MV-4-11 (cell line): ENCODE data around the gene VSIG10L.

ENCODE experiments used
- DNase-seq: peaks from one replicate; lab custom pipeline; 2025; lab: John Stamatoyannopoulos, UW

The VSIG10L gene

DNA sequence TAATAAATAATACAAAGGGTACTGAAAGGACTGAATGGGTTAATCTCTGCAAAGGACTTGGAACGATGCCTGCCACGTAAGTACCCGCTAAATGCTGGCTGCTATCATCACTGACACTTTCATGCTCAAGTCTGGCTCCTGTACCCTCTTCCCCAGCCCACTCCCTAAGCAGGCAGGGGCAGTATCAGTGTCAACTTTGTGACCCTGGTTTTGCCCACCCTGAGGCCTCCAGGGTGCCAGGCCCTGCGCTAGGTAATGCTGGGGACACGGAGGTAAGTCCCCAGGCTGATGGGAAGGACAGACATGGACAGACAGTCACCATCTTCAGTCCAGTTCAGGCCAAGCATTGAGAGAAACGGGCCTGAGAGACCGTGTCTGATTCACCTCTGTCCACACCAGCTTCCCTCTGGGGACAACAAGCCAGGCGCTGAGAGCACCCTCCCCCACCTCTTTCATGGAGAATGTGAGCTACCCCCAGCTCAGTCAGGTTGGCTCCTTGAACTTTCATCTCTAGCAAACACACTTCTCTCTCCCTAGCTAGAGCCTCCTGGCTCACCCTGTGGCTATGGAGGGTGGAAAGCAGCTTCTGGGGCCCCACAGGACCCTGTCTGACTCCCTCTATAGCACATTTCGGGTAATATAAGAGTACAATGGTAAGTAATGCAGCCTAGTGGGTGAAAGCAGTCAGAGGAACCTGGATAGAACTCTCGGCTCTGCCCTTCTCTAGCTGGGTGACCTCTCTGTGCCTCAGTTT lies 23.4 kb upstream of the VSIG10L start:
- peak; percentile 67 for DNase-seq

DNA sequence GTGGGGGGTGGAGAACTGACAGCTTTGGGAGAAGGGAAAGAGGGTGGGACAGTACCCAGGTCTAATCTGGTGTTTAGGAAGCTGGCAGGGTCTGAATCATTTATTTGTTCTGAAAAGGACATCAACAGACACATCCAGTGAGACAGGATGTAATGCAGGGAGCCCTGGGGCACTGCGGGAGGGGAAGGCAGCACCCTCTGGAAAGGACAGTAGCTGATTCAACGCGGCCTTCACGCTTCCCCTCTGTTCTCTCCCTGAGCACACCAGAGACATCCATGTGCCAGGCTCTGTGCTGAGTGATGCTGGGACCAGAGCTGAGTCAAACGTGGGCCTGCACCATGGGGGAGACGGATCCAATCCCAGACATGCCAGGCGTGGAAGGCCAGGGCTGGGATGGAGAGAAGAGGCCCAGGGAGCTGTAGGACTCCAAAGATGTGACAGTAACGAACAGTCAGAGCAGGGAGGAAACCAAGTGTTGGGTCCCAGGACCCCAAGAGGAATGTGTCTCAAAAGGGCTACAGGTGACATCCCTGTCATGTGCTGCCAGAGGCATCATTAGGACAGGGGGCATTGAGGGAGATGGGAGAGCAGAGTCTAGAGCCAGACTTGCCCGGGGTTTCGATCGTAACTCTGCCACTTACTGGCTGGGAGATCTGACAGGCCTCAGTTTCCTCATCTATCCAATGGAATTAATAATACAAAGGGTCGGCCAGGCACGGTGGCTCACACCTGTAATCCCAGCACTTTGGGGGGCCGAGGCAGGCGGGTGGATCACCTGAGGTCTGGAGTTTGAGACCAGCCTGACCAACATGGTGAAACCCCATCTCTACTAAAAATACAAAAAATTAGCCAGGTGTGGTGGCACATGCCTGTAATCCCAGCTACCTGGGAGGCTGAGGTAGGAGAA lies 22.5 kb upstream of the VSIG10L start:
- peak; percentile 30 for DNase-seq

- no peak for DNase-seq
Measured at GRCh38 chr19:51361239-51361638, 19.3 kb upstream of the VSIG10L start.

- no peak for DNase-seq
Measured at GRCh38 chr19:51359294-51359693, 17.4 kb upstream of the VSIG10L start.

- no peak for DNase-seq
Measured at GRCh38 chr19:51357952-51358351, 16.0 kb upstream of the VSIG10L start.

DNA sequence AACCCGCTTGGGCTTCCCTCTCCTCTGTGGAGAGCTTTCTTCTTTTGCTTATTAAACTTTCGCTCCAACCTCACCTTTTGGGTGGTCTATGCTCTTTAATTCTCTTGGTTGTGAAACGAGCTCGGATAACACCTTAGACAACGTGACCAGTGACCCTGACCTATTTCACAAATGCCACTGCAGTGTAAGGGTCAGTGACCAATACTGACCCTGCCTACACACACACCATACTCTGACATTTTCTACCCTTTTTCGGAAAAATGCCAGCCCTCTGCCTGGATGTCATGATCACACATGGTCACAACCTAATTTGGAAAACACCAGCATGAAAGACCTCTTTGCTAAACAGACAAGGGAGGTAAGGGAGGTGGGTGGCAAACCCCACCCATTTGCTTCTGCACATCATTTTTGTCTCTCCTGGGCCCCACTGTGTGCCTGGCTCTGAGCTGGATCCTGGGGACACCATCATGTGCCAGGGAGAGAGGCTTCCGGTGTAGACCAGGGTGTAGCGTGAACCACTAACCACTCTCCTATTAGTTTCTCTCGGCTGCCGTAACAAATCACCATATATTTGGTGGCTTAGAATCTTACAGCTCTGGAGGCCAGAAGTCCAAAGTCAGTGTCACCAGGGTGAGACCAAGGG lies 14.3 kb upstream of the VSIG10L start:
- DNase-seq = no peak

DNA sequence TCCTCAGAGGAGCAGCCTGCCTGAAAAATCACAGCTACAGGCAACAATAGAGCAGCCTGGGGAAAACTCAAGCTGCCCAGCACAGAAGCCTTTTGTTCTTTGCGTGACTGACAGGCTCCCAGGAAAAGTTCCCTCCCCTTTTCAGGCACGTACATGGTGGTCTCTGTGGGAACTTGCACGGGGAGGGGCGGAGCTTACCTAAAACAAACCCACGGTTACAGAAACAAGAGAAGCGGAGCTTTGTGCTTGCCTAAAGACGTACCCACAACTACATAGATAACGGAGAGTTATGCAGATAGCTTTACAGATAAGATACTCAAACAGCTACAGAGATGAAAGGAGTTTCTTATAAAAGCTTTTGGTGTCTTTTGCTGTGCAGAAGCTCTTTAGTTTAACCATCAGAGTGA lies 12.8 kb upstream of the VSIG10L start:
- no peak for DNase-seq

DNA sequence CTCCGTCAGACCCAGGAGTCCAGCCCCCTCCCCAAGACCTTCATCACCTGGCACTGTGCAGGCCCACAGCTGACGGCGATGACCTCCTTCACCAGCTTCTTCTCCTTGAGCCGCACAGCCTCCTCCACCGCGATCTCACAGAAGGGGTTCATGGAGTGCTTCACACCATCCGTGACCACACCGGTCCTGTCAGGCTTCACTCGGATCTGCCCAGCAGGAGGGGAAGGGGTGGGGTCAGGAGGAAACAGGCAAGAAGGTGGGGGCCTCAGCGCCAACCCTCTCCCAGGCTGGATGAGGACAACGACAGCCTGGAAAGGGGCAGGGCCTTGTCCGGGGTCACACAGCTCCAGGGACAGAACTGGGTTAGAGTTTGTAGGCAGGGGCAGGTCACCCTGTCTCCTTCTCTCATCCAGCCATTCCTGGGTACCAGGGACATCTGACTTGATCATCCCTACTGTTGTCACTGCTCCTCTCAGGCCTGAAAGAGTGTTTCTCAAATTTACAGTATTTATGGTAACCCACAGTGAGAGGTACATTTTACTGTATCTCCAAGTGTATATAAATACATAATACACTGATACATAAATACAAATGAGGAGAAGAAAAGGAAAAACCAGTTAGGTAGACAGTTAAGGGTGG lies 12.3 kb upstream of the VSIG10L start:
- no peak for DNase-seq

DNA sequence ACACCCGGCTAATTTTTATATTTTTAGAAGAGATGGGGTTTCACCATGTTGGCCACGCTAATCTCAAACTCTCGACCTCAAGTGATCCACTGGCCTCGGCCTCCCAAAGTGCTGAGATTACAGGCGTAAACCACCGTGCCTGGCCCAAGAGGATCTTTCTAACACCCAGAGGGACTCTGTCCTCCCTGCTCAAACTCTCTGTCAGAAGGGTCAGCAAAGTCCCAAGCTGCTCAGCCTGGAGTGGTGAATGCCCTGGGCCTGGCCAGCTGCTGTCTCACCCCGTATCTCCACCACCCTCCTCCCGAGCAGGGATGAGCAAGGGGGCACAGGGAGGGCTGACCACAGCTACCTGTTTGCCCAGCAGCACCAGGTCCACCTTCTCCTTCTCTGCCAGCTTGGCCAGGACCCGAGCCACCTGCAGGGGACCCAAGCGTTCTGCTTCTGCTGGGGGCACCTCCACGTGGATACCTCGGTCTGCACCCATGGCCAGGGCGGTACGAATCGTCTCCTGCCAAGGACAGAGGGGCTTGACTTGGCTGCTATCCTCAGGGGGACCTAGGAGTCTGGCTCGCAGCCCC lies 10.9 kb upstream of the VSIG10L start:
- DNase-seq = no peak

- no peak for DNase-seq
Measured at GRCh38 chr19:51351266-51351990, 9.5 kb upstream of the VSIG10L start.

- DNase-seq = no peak
Measured at GRCh38 chr19:51347209-51347928, 5.4 kb upstream of the VSIG10L start.

DNA sequence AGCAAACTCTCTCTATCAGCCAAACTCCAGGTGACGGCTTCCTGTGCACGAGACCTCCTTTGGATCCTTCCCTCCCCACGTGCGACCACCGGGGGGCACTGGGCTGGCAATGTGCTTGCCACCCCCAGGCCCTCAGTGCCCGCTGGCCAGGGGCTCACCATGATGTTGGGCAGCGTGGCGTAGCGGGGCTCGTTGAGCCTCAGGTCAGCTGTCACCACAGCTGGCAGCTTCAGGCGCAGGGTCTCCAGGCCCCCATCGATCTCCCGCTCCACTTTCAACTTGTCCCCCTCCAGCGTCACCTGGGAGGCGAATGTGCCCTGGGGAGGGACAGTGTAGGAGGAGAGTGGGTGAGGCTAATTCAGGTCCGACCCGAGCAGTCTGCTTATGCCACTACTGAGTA lies 4.8 kb upstream of the VSIG10L start:
- DNase-seq = no peak

GRCh38 chr19:51345076-51345620 lies 3.2 kb upstream of the VSIG10L start:
- DNase-seq = no peak

GRCh38 chr19:51342631-51343569 lies 961 bp upstream of the VSIG10L start:
- DNase-seq = no peak

- DNase-seq = no peak
Measured at GRCh38 chr19:51341066-51341465, 873 bp downstream of the VSIG10L start.

DNA sequence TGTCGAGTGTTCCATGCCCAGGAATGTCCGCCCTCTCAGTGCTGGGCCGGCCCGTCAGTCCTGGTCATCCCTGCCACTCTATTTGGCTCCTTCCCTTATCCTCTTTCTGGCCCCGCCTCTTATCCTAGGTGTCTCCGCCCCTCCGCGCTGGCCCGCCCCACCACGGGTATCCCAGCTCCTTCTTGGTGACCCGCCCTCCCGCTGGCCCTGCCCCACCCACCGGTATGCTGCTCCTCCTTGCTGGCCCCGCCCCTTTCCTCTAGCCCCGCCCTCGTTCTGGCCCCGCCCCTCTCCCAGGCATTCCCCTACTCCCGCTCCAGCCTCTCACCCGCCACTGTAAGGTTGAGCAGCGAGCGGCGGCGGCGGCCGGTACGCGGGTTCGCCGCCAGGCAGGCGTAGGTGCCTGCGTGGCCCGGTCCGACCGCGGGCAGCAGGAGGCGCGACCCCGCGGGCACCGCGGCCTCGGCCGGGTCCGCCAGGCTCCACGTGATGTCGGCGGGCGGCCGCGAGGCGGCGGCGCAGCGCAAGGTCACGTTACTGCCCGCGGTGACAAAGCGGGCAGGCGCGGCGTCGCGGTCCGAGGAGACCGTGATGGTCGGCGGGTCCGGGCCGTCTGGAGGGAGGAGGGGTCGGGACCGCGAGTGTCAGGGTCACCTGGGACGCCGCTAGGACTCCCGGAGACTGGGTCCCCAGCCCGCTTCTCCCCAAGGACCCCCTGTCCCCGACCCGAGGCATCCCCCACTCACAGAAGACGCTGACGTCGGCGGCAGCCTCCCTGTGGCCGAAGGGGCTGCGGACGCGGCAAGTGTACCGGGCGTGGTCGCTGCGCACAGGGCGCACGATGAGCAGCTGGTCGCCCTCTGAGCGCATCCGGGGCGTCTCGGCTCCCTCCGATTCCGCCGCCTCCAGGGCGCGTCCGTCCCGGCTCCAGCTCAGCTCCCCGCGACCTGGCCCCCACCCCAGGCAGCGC lies 2.0 kb downstream of the VSIG10L start:
- peak; percentile 96 for DNase-seq

DNA sequence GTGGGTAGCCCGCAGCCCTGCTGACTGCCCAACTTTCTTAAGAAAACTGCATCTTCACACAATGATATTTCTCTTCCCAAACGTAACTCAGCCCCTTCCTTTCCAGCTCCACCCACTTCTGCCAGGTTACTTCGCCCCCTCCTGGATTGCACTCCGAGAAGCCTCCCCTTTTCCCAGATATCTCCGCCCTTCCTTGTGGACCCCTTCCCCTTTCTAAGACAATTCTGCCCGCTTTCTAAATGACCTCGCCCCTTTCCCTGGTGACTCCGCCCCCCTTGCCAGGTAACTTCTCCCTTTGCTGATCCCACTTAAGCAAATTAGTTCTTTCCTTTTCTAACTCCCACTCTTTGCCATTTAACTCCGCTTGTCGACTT lies 2.6 kb downstream of the VSIG10L start:
- DNase-seq = no peak
